HS-27A (cell line): ENCODE measurements around the gene MCRIP1.

Experiments used
- DNase-seq: peaks from one replicate; pipeline ENCODE4 v3.0.0-alpha.2; 2012; ENCODE audit warnings: low read depth, missing footprints

Gene MCRIP1

GRCh38 chr17:81819708-81820107 lies 13.4 kb downstream of the MCRIP1 start:
- DNase-seq: no peak

DNA sequence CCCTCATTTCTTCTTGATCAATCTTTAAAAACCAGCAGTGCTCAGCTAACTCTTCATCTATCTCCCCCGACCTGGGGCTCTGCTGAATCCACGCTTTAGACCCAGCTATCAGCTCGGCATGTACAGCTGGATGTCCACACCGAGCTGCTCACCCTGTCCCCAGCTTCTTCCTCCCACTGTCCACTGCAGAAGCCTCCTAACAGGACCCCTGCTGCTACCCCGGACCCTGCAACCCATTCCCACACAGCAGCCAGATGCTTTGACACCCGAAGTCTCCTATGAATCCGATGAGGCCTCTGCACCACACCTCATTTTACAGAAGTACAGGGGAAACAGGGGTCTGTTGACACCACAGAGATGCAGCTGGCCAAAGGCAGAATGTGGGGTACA lies 15.3 kb downstream of the MCRIP1 start:
- no peak for DNase-seq

- DNase-seq: no peak
Measured at GRCh38 chr17:81815646-81815986, 17.5 kb downstream of the MCRIP1 start.

DNA sequence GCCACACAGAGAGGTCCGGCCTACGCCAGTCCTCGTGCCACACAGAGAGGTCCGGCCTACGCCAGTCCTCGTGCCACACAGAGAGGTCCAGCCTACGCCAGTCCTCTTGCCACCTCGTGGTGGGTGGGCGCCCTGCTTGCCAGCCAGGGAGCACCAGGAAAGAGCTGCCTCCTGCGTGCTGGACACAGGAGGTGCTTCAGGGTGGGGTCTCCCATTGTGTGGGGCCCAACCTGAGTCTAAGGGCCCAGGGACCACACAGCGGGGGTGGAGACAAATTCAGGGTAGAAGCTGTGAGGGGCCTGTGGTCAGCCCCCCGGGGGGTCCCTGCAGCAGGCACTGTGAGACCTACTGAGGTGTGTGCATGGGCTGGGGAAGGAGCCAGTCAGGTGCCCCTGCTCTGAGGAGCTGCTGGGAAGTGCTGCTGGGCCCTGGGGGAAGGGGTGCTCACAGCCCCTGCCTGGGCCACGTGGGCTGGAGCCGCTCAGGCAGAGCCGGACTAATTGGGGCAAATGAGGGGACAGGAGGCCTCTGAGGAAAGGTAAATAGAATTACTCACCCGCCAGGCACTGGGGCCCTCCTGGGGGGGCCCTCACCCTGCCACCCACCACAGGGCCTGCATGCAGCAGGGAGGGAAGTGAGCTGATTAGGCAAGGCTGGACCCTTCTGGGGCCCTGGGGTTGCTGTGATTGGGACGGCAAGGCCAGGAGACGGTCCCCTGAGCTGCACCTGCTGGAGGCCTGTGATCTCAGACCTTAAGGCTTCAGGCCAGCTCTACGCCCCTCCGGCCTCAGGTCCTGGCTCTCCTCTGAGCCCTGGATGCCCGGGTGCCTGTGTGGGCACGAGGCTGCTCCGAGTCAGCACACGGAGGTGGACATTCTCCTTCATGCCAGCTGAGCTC lies 18.1 kb downstream of the MCRIP1 start:
- DNase-seq: no peak

GRCh38 chr17:81813861-81814683 lies 19.0 kb downstream of the MCRIP1 start:
- no peak for DNase-seq

DNA sequence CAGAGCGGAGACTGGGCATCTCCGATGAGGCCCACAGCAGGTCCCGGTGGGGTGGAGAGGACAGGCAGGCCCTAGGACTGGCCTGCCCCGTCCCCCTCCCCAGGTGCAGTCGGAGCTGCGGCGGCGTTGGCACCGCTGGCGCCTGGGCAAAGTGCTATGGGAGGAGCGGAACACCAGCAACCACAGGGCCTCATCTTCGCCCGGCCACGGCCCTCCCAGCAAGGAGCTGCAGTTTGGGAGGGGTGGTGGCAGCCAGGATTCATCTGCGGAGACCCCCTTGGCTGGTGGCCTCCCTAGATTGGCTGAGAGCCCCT lies 19.8 kb downstream of the MCRIP1 start:
- DNase-seq: no peak

DNA sequence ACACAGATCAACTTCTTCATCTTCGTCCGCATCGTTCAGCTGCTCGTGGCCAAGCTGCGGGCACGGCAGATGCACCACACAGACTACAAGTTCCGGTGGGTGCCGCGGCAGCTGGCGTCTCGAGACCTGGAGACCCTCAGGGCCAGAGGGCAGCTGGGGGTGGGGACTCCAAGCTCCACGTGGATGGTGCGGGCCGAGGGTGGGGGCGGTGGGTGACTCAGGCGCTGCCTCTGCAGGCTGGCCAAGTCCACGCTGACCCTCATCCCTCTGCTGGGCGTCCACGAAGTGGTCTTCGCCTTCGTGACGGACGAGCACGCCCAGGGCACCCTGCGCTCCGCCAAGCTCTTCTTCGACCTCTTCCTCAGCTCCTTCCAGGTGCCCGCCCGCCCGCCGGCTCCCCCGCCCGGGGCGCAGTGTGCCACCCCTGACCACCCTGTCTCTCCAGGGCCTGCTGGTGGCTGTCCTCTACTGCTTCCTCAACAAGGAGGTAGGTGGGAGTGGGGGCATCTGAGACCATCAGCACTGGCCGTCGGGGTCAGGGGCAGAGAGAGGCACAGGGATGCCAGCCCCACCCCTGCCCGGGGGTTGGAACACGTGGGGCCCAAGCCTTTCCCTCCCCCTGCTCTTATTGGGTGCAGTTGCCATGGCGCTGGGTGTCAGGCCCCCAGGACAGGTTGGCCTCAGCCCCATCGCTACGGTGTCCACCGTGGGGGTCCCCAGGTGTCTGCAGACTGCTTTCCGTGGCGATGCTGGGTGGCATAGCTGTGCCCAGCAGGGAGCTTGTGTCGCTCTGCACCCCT lies 20.3 kb downstream of the MCRIP1 start:
- DNase-seq: no peak

- no peak for DNase-seq
Measured at GRCh38 chr17:81811705-81812570, 21.2 kb downstream of the MCRIP1 start.

DNA sequence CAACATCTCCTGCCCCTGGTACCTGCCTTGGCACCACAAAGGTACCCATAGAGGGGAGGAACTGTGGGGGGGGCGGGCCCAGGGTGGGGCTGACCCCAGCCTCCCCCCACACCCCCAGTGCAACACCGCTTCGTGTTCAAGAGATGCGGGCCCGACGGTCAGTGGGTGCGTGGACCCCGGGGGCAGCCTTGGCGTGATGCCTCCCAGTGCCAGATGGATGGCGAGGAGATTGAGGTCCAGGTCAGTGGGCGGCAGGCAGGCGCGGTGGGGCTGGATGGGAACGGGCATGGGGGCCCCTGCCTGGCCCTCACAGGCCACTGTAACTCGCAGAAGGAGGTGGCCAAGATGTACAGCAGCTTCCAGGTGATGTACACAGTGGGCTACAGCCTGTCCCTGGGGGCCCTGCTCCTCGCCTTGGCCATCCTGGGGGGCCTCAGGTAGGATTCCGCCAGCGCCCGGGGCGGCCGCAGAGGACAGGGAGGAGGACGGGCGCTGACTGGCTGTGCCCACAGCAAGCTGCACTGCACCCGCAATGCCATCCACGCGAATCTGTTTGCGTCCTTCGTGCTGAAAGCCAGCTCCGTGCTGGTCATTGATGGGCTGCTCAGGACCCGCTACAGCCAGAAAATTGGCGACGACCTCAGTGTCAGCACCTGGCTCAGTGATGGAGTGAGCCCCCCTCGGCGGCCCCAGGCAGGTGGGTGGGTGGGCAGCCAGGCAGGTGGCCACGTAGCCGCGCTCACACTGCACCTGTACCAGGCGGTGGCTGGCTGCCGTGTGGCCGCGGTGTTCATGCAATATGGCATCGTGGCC lies 22.0 kb downstream of the MCRIP1 start:
- no peak for DNase-seq

DNA sequence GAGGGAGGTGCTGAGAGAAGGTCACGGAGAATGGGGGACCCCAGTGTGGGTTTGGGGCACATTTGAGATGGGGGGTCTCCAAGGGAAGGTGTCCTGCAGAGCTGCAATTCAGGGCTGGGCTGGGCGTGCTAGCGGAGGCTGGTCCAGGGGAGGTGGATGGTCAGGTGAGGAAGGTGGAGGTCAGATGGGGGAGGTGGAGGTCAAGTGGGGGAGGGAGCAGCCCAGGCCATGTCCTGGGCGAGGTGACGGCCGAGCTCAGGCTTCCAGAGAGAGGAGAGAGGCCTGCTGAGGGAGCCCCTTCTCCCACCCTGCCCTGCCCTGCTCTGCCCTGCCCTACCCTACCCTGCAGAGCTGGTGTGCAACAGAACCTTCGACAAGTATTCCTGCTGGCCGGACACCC lies 22.6 kb downstream of the MCRIP1 start:
- no peak for DNase-seq

DNA sequence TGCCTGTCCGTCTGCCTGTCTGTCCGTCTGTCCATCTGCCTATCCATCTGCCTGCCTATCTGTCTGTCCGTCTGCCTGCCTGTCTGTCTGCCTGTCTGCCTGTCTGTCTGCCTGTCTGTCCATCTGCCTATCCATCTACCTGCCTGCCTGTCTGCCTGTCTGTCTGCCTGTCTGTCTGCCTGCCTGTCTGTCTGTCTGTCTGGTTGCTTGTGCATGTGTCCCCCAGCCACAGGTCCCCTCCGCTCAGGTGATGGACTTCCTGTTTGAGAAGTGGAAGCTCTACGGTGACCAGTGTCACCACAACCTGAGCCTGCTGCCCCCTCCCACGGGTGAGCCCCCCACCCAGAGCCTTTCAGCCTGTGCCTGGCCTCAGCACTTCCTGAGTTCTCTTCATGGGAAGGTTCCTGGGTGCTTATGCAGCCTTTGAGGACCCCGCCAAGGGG lies 23.5 kb downstream of the MCRIP1 start:
- no peak for DNase-seq

DNA sequence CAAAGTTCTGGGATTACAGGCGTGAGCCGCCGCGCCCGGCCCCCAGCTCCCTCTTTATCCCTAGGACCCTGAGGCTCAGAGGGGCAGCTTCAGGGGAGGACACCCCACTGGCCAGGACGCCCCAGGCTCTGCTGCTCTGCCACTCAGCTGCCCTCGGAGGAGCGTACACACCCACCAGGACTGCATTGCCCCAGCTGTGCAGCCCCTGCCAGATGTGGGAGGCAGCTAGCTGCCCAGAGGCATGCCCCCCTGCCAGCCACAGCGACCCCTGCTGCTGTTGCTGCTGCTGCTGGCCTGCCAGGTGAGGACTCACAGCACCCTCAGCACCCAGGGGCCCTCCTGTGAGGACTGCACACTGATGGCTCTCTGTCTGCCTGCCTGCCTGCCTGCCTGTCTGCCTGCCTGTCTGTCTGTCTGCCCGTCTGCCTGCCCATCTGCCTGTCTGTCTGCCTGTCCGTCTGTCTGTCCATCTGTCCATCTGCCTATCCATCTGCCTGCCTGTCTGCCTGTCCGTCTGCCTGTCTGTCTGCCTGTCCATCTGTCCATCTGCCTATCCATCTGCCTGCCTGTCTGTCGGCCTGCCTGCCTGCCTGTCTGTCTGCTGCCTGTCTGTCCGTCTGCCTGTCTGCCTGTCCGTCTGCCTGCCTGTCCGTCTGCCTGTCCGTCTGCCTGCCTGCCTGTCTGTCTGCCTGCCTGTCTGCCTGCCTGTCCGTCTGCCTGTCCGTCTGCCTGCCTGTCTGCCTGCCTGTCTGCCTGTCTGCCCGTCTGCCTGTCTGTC lies 24.1 kb downstream of the MCRIP1 start:
- no peak for DNase-seq

- no peak for DNase-seq
Measured at GRCh38 chr17:81807839-81808238, 25.3 kb downstream of the MCRIP1 start.

GRCh38 chr17:81807210-81807719 lies 25.8 kb downstream of the MCRIP1 start:
- no peak for DNase-seq

DNA sequence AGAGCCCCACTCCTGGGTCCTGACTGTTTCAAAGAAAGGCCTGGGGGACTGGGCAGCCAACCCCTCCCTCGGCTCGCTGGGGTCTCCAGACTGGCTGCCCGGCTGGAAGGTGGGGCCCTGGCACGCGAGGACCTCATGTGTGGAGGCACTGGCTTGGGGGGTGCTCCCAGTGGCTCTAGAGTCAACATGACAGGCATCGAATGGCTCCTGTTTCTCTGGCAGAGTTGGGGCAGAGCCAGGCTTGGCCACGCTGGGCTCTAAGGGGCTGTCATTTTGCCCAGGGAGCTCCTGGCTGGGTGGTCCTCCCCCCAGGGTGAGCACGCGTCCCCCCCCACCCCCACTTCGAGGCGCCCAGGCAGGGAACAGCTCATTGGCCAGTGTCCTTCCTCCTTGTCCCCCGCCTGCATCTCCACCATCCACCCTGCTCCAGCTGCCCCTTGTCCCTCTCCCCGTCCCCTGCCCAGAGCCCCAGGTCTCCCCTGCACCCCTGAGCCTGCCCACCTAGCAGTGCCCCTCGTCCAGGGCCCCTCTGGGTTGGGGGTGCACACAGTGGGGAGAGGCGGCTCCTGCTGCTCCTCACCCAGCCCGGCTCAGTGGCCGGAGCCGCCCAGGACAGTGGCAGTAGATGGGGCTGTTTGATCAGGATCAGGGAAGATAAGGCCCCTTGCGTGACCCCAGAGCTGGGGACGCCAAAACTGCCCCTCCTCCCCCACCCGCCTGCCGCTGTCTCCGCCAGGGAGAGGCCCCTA lies 26.5 kb downstream of the MCRIP1 start:
- DNase-seq: no peak

GRCh38 chr17:81805707-81806460 lies 27.2 kb downstream of the MCRIP1 start:
- no peak for DNase-seq

- no peak for DNase-seq
Measured at GRCh38 chr17:81804559-81805399, 28.3 kb downstream of the MCRIP1 start.
